Fibroblast of skin of back (primary cell): Measurements from ENCODE around the gene COBL.
A peak's percentile ranks its signal among the peaks of the same experiment; 100 is the strongest.

ENCODE experiments used
- DNase-seq: peaks from one replicate; pipeline ENCODE4 v3.0.0-alpha.2; 2013

The COBL gene

DNA sequence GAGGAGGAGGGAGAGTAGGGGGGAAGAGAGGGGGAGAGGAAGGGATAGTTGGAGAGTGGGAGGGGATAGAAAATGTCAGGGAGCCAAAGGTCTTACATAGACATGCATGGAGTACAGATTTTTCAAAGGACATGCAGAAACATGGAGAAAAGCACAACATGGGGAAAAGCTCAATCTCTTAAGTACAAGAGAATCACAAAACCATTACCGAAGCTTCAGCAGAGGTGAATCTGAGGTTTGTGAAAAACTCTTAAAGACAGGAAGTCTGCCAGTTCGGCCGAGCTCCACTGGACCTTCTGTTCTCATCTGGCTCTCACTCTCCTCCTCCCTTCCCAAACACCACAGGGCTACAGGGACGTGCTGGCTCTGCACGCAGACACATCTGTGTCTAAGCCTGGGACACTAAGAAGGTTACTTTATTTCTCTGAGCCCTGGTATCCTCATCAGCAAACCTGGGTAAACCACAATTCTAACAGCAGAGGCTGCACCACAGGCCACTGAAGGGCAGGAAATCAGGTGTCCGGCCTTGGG lies 133.9 kb downstream of the COBL start:
- DNase-seq: no peak

DNA sequence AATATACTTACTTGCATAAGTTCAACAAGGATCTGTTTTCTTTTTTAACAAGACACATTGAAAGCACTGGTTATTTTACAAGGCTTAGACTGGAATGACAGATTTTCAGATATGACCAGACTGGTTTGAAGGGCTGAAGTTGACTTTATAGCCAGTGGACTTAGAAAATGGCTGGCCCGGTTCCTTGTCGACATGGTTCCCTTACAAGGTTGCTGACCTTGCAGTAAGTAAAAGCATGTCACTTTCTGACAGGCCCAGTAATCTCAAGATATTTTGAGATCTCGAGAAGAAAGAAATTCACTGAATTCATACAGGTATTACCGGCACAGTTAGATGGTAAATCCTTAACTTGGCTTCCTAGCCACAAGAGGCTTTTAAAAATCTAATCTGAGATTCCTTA lies 136.5 kb downstream of the COBL start:
- no peak for DNase-seq

DNA sequence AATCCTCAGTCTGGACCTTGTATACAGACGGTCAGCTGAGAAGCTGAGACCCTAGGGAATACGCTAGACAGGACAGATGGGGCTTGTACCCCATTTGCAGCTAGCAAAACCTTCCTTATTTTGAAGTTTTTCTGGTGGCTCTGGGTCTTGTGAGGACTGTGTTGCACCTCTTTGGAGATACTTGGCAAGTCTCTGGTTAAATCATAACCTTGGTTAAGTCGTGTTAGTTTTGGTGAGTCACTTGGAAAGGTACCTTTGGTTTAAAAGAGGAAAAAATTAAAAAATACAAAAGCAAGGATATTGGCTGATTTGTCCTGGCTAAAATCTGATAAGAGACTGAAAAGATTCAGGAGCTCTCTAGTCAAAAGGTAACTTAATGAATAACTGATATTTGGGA lies 140.6 kb downstream of the COBL start:
- DNase-seq: no peak

DNA sequence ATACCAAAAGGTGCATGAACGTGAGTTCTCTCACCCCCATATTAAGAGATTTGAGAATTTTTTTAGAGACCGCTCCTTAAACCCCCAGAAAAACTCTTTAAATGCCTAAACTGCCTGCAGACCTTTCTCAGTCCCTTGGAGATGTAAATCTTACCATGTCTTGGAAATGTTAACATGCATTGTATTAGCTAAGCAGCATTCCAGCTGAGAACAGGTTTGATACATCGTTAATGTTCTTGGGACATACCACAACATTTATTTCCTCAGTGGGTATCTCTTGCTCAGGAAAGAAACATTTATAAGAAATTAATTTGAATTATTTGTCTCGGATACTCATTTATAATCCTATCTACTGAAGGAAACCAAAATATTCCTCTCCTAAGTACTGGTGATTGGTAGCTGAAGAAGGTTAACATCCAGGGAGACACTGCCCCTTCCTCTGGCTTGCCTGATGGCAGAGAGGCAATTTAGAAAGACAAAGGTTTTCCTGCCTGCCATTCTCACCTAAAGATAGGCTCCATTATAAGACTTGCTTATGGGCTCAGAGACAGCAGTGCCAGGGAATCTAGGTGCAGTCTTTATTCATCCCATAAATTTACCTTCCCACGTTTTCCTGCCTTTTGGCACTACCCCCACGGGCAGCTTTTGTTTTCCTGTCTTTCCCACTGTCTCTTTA lies 141.2 kb downstream of the COBL start:
- no peak for DNase-seq

DNA sequence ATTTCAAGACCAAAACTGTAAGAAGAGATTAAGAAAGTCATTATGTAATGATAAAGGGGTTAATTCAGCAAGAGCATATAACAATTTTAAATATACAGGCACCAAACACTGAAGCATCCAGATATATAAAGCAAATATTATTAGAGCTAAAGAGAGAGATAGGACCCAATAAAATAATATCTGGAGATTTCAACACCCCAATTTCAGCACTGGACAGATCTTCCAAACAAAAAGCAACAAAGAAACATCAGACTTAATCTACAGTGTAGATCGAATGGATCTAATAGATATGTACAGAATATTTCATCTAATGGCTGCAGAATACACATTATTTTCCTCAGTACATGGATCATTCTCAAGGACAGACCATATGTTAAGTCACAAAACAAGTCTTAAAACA lies 151.3 kb downstream of the COBL start:
- DNase-seq: no peak

DNA sequence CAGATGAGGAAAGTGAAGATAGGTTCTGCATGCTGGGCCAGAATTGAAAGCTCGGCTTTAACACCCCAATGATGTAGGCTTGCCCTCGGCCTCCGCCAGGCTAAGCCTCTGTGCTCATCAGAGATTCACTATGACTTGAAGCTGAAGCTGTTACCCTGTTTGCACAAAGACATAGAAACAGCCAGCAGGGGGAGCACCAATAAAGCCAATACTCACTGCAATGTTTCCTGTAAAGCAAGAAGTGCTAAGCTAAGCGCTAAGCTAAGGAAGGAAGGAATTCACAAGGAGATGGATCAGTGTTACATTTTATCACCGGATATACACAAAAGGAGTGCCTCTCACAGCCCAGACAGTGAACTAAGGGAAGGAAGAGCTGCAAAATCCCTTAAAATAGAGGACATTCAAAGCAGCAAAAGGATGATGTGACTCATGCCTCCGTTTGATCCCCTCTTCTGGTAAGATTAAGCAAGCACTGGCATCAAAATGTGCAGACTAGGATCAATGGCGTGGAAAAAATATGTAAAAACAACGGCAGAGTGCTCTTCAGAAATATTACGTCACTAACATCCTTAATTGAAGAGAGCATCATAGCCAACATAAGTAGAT lies 153.8 kb downstream of the COBL start:
- DNase-seq: peak; percentile 79

DNA sequence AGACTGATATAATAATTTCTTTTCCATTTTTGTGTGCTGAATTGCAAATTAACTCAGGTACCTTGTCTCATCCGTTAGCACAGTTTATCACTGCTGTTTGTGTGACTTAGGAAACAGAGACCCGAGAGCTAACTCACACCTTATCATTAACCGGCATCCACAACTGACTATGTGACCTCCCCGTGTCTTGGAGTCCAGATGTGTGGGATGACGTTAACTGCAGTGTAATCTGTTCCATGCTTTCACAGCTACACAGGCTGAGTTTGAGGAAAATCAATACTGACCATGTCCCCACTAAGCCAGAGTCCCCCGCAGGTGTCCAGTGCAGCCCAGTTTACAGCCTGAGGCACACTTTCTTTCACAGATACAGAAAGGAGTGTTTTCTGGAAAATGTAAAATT lies 154.7 kb downstream of the COBL start:
- DNase-seq: no peak

DNA sequence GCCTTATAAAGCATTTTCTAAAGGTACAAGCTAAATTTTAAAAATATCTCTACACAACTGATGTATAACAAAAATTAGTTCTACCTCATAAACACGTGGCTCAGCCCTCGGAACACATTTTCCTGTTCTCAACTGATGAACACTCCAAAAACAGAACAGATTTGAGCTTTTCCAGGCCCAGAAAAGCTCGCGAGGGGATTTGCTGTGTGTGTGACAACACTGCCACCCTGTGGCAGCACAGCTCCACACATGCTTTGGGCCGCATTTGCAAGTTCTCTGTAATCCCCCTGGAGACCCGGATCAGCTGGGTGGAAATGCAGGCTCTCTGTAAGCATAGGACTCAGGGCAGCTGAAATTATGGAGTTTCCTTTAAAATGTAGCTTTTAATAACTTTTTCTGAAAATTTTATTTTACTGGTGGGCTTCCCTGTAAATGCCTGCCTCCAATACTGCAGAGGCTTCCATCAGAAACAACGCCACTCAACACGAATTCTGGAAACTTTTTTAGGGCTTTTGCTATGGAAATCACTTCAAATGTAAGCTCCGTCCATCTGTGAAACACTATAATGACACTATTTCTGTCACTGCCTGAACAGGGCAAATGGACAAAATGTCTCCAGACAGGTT lies 155.5 kb downstream of the COBL start:
- peak; percentile 61 for DNase-seq

DNA sequence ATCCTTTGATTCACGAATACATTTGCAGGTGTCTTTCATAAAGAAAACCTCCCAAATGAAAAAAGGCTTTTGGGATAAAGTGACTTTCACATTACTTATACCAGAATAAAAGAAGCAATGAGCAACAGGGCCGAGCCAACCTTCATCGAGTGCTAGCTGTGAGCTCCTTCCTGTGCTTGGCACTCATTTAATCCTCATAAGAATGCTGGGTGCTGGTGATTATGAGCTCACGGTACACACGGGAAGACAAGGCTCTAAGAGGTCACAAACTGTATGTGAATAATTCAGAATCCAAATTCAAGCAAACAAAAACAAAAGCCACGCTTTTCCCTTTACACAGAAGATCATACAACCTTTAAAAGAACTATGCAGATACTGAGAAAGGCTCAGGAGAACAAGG lies 156.2 kb downstream of the COBL start:
- DNase-seq: no peak

DNA sequence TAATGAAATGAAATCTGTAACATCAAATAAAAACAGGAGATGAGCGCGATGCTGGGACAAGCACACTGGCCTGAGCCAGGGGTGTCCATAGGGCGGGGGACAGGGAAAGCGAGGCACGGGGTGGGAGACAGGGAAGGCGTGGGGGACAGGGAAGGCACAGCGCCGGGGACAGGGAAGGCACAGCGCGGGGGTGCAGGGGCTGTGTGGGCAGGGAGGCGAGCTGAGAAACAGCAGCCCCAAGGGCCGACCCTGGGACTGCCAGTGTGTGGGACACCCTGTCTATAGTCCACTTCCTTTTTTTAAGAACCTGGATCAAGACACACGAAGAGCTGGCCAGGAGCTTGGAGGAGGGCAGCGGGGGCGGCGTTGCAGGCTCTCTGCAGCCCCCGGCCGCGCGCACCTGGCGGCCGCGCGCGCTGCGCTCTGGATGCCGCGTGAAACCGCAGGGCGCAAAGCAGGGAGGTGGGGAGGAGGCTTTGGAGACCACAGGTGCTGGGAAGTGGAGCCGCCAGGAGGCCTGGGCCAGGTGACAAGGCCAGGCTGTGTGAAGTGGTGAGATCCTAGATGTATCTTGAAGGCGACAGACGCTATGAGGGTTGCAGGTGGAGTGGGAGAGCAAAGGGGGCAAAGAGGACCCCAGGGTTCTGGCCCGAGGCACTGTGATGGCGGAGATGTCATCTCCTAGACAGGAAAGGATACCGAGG lies 157.7 kb downstream of the COBL start:
- no peak for DNase-seq

DNA sequence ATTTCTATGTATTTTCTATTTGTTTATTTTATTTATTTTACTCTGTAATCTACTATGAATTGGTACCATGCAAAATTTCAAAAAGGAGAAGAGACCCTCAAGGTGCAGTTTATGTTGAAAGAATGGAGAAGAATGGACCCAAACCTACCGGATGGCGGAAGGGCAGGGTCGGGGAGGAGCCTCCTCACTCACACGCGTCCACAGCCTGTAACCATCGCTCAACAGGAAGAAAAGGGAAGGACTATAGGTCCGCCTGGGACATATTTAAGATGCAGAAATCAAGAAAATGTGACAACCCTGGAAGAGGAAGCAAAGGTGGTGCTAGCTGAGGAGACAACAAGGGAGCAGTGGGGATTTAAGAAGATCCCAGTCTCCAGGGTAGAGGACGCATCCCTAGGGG lies 158.4 kb downstream of the COBL start:
- no peak for DNase-seq

DNA sequence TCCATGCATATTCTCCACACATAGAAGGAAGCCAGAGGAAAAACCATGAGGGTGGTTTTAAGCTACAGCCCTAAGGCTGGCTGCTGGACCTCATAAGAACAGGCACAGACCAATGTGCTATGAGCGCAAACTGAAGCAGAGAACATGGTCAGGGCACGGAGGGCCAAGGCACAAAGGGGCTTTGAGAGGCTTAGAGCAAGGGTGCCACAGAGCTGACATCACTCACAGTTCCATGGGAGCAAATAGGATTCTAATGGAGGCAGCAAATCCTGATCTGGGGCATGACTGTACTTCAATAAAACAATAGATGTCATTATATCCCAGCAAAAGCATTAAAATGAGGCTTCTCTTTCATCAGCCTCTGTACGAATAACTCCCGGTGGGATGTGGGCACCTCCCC lies 162.4 kb downstream of the COBL start:
- no peak for DNase-seq

DNA sequence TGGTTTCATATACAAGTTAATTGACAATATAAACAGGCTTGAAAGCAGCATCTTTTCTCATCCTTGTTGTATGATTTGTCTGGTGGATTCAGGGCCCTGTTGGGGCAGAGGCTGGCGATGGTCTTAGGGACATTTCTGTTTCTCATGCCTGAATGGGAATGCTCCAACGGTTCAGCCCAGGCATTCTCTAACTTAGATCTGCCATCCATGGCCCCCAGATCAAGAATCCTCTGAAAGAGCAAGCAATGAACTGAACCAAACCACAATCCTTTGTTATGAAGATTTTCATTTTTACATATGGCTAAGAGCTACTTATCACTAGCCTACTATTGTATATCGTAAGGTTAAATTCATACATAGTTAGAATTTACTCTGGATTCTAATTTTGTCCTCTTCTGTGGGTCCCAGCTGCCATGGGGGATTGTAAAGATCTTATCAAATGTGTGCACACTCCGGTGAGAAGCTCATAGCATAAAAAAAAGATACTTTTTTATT lies 163.9 kb downstream of the COBL start:
- DNase-seq: no peak

DNA sequence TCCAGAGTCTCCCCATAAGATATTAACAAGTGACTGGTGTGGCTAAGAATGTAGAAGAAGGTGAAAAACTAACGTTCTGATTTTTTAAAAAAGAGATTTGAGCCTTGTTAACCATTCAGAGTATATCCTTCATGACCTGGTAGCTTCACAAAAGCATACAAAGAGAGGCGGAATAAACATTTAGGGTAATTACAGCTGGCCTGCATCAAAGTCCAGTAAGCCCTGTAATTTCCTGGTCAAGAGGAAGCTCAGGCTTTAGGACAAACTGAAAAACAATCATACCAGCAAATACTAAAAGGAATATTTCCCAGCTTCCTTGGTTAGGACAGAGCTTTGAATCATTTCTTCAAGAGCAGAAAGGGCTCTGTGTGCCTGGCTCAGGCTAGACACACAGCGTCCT lies 165.2 kb downstream of the COBL start:
- no peak for DNase-seq

DNA sequence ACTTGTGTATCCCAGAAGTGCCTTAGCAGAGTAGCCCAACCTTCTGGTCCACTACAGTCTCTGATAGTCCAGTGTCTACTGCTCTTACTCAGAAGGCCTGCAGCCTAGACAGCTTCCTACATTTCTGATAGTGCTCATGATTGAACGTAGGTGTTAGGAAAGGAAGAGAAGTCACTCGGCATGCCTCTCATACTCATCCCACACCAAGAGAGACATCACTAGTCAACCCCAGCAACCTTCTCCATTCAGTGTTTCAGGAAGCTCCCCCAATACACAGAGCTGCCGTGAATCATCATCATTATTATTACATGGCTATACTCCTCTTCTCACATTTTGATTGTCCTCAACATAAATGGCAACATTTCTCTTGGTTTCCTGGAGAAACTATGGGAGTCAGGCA lies 166.4 kb downstream of the COBL start:
- DNase-seq: no peak

DNA sequence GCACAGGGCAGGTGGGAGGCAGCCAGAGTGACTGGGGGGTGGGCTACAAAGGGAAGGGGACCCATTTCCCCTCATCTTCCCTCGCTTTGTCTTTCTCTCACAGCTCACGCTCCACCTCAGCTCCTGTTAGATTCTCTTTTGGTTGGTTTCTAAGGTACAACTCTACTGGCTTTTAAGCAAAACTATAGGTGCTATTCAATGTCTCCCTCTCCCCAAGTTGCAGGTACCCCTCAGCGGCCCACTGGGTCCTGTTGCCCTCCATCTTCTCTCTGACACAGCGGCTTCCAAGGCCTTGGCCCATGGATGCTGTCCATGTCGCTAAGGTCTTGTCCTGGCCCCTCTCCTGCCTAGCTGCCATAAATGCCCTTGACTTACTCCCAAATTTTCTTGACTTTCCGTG lies 168.4 kb downstream of the COBL start:
- no peak for DNase-seq

DNA sequence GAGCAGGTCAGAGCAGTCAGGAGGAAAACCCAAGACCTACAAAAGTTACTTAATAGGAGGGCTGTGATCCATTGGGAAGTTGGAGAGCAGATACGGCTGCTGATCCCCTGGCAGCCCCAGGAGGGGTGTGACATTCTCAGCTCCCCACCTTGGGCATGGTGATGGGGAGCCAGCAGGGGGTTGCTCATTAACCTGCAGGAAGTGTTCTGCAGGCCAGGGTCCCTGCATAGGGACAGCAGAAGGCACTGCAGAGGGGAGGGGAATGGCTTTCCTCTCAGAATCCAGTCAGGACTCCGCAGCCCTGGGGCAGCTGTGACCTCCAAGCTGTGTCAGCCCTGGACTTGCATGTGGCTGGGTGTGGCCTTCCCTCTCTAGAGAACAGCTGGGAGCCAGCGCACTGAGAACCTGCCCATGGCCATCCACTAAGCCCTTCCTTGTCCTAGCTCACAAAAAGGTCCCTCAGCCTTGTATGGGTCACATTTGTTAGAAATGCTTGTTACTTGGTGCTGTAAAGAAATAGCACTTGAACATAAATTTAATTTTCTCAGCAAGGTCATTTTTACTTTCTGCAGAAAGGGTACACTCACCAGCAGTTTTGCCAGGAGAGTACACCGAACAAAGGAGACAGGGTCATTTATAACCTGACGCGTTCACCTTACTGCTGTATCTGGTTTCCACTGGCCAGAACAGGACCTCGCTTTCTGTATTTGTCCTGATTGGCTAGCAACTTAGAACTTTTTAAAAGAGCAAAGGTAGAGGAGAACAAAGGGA lies 169.6 kb downstream of the COBL start:
- no peak for DNase-seq

DNA sequence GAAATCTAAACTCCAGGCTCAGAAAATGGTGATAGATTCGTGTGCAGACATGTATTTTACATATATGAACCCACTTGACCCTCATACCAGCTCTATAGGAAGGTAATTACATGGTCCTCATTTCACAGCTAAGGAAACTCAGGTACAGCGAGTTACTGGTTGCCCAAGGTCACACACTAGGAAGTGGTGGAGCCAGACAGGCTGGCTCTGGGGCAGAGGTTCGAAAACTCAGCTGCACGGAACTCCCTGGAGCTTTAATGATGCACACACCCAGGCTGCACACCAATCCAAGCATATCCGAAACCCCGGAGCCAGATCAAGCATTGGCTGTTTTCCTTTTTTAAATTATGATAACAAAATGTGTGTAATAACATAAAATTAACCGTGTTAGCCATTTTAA lies 172.4 kb downstream of the COBL start:
- DNase-seq: no peak

DNA sequence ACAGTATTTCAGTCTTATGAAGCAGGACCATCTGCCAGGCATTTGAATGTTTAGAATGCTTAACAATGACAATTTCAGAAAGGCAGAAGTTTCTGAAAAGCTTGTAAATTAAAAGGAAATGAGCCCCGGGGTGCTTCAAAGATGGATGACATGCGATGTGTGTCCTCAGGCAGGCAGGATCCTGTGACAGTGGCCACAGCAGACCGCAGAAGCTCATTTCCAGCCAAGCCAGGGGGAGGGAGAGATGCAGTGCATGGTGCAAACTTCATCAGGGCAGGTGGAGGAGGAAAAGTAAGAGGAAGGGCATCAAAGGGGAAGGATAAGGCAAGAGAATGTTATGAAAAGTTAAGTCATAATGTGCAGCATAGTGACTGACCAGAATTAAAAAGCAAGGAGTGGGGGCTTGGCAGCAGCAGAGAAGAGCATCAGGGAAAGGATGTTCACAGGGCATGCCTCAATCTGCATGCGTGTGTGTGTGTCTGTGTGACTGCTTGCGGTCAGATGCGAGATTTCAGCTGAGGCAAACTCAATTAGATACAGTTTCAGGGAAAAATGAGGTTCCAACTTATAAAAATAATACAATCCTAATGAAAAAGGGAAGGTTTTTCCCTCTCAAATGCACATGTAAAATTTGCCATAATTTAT lies 173.7 kb downstream of the COBL start:
- DNase-seq: no peak

DNA sequence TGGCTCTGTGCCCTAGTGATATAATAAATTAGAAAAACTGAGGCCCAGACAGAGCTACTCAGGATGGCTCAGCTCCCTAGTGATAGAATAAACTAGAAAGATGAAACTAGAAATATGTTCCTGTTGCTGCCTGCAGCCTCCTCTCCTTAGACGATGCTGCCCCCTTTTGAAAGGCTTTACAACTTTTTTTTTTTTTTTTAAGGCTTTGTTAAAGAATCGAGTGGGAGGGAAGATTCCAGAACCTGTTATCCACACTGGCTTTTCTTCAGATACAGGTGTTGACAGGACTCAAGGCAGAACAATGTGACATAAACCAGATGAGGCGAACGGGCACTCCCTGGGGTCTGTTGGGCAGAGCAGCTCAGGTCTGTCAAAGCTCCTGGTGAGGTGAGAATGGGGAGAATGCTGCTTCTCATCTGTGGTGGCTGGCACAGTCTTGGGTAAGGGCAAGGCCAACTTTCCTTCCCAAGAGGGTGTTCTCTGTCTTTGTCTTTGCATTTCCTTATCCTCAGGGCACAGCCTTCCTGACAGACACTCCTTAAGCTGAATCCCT lies 175.1 kb downstream of the COBL start:
- peak; percentile 53 for DNase-seq
